ENCODE measurements around the gene ZNF740. TPM values are rescaled to one million over a fixed set of nuclear protein-coding genes. Genes with fewer than 3 reads are reported as not detected.

The ZNF740 gene
- polyA plus RNA-seq, 1 donor from 2014 or later: 24.3 TPM

- no peak overlapping the region for H3K27ac ChIP-seq (ENCODE audit: low read length)
- H2AFZ ChIP-seq (ENCODE audit: low read depth, low read length): no peak overlapping the region
- H3K79me2 ChIP-seq (replicated peaks; ENCODE audit: insufficient read depth, low read length): no peaks in the 10 kb centered on the region
- H3F3A ChIP-seq (ENCODE audit: insufficient read depth, low read length, poor library complexity, severe bottlenecking): no peaks in the 10 kb centered on the region
- no peak overlapping the region for H3K4me2 ChIP-seq (ENCODE audit: low read length)
- H3K36me3 ChIP-seq (ENCODE audit: insufficient read depth, low read length): no peaks in the 10 kb centered on the region
- no peak overlapping the region for H3K4me3 ChIP-seq (ENCODE audit: low read length)
- H3K9me3 ChIP-seq (ENCODE audit: low read length): no peaks in the 10 kb centered on the region
- H3K9ac ChIP-seq (ENCODE audit: low read length): no peak overlapping the region
- no peaks in the 10 kb centered on the region for H4K20me1 ChIP-seq (ENCODE audit: insufficient read depth)
- no peak for TF ChIP-seq EZH2 (IDR thresholded peaks at IDR 0.05; ENCODE audit: borderline replicate concordance, insufficient read depth, low read length, poor library complexity, severe bottlenecking)
- TF ChIP-seq CTCF (IDR thresholded peaks at IDR 0.05; ENCODE audit: poor library complexity, severe bottlenecking): no peak
- TF ChIP-seq POLR2AphosphoS5 (IDR thresholded peaks at IDR 0.05): no peak
- TF ChIP-seq TAF1 (IDR thresholded peaks at IDR 0.05; ENCODE audit: low read depth): no peak
- TF ChIP-seq EP300 (conservative IDR thresholded peaks at IDR 0.05; ENCODE audit: poor library complexity, severe bottlenecking): no peak
- no peak for TF ChIP-seq SMC3 (conservative IDR thresholded peaks at IDR 0.05; ENCODE audit: poor library complexity)
- TF ChIP-seq REST (IDR thresholded peaks at IDR 0.05; ENCODE audit: borderline replicate concordance): no peak
- TF ChIP-seq MXI1 (conservative IDR thresholded peaks at IDR 0.05; ENCODE audit: poor library complexity, severe bottlenecking): no peak
- TF ChIP-seq RAD21 (conservative IDR thresholded peaks at IDR 0.05): no peak
- no peaks in the 10 kb centered on the region for H3K27me3 ChIP-seq (ENCODE audit: insufficient read depth, low read depth, low read length)
- H3K9me2 ChIP-seq (ENCODE audit: insufficient read depth, low read length): no peaks in the 10 kb centered on the region
Observed at GRCh38 chr12:53166837-53167236, 13.7 kb upstream of the ZNF740 start.

GRCh38 chr12:53169644-53170043, 10.9 kb upstream of the ZNF740 start:
- no peaks in the 10 kb centered on the region for H4K20me1 ChIP-seq (ENCODE audit: insufficient read depth)
- TF ChIP-seq CTCF (IDR thresholded peaks at IDR 0.05; ENCODE audit: poor library complexity, severe bottlenecking): no peak
- no peak for TF ChIP-seq MXI1 (conservative IDR thresholded peaks at IDR 0.05; ENCODE audit: poor library complexity, severe bottlenecking)
- no peak for TF ChIP-seq EP300 (conservative IDR thresholded peaks at IDR 0.05; ENCODE audit: poor library complexity, severe bottlenecking)
- no peak for TF ChIP-seq POLR2AphosphoS5 (IDR thresholded peaks at IDR 0.05)
- no peak for TF ChIP-seq SMC3 (conservative IDR thresholded peaks at IDR 0.05; ENCODE audit: poor library complexity)
- no peak for TF ChIP-seq TAF1 (IDR thresholded peaks at IDR 0.05; ENCODE audit: low read depth)
- H3K9me2 ChIP-seq (ENCODE audit: insufficient read depth, low read length): no peaks in the 10 kb centered on the region
- H2AFZ ChIP-seq (ENCODE audit: low read depth, low read length): no peak overlapping the region
- no peak overlapping the region for H3K27ac ChIP-seq (ENCODE audit: low read length)
- no peaks in the 10 kb centered on the region for H3K36me3 ChIP-seq (ENCODE audit: insufficient read depth, low read length)
- no peak overlapping the region for H3K9ac ChIP-seq (ENCODE audit: low read length)
- no peaks in the 10 kb centered on the region for H3K27me3 ChIP-seq (ENCODE audit: insufficient read depth, low read depth, low read length)
- H3K79me2 ChIP-seq (replicated peaks; ENCODE audit: insufficient read depth, low read length): no peaks in the 10 kb centered on the region
- no peak overlapping the region for H3K4me2 ChIP-seq (ENCODE audit: low read length)
- no peaks in the 10 kb centered on the region for H3F3A ChIP-seq (ENCODE audit: insufficient read depth, low read length, poor library complexity, severe bottlenecking)
- H3K4me3 ChIP-seq (ENCODE audit: low read length): no peak overlapping the region
- no peaks in the 10 kb centered on the region for H3K9me3 ChIP-seq (ENCODE audit: low read length)

Data from neural cell (in vitro differentiated cells).